B cell (primary cell): ENCODE data around the gene HK3. TPM values are rescaled to one million over a fixed set of nuclear protein-coding genes. Genes with fewer than 3 reads are reported as not detected.

ENCODE experiments used
- ATAC-seq: fragments of 200-7000 bp; cut with Tn5 transposase; one replicate; pipeline ENCODE4 v1.10.0; 2021; ENCODE audit warnings: low read depth, mild to moderate bottlenecking, moderate number of reproducible peaks, moderate library complexity
- CTCF ChIA-PET: fragments of 350-600 bp; sonication (Branson Sonifier 250); formaldehyde crosslinking; loops from one replicate; lab custom pipeline; 2021; ENCODE audit warnings: antibody characterized with exemption, inconsistent platforms; lab: Charles Lee
- POLR2A ChIA-PET: fragments of 350-600 bp; sonication (Branson Sonifier 250); formaldehyde crosslinking; loops from one replicate; lab custom pipeline; 2021; ENCODE audit warnings: antibody characterized with exemption; lab: Charles Lee
- DNase-seq: peaks from one replicate; pipeline ENCODE4 v3.0.0; 2013
- H2AFZ ChIP-seq: 2 replicates; pipeline ENCODE4 v1.6.1; 2012; ENCODE audit warnings: mild to moderate bottlenecking, low read depth, low read length; ENCODE audit not compliant: insufficient read depth, poor library complexity, severe bottlenecking
- H3K27ac ChIP-seq, 2 donors: 1 replicate in 1 of 2; 2 replicates in 1 of 2; pipeline ENCODE4 v1.5.1; 2012 to 2013; ENCODE audit warnings: low read length in 2 of 2, mild to moderate bottlenecking in 2 of 2, moderate library complexity in 1 of 2
- H3K27me3 ChIP-seq, 4 experiments: fragments of 200-600 bp in 1 of 4; sonication (generic) in 1 of 4; replicated peaks in 1 of 4; 1 replicate in 2 of 4; 2 replicates in 2 of 4; pipeline versions ENCODE4 v1.6.1 to v1.7.0; 2013 to 2016; ENCODE audit warnings: low read length in 3 of 4, mild to moderate bottlenecking in 2 of 4, mixed read lengths in 1 of 4, moderate library complexity in 1 of 4; ENCODE audit not compliant: insufficient read depth in 4 of 4, control insufficient read depth in 3 of 4; ENCODE audit errors: control extremely low read depth in 1 of 4
- H3K36me3 ChIP-seq, 2 experiments: replicated peaks in 1 of 2; 1 replicate in 1 of 2; 2 replicates in 1 of 2; pipeline versions ENCODE4 v1.6.1 to v1.7.1; 2013; ENCODE audit warnings: low read length in 1 of 2; ENCODE audit not compliant: insufficient read depth in 2 of 2, control insufficient read depth in 1 of 2; ENCODE audit errors: control extremely low read depth in 1 of 2, extremely low read depth in 1 of 2
- H3K4me1 ChIP-seq, 2 donors: fragments of 200-600 bp in 1 of 2; sonication (generic) in 1 of 2; 1 replicate in 1 of 2; 2 replicates in 1 of 2; pipeline versions ENCODE4 v1.5.1 to v1.6.1; 2013 to 2017; ENCODE audit warnings: low read length in 2 of 2; ENCODE audit not compliant: control insufficient read depth in 2 of 2, insufficient read depth in 2 of 2
- H3K4me2 ChIP-seq: replicated peaks from 2 replicates; pipeline ENCODE3; 2012; ENCODE audit warnings: mild to moderate bottlenecking, low read depth, low read length; ENCODE audit not compliant: poor library complexity, severe bottlenecking
- H3K4me3 ChIP-seq, 5 experiments: fragments of 200-600 bp in 1 of 5; sonication (generic) in 1 of 5; 1 replicate in 3 of 5; 2 replicates in 2 of 5; pipeline versions ENCODE4 v1.5.1 to v1.7.0; 2011 to 2016; ENCODE audit warnings: low read length in 4 of 5, mild to moderate bottlenecking in 4 of 5, low read depth in 2 of 5, control low read depth in 1 of 5, moderate library complexity in 1 of 5; ENCODE audit not compliant: insufficient read depth in 1 of 5; ENCODE audit errors: control extremely low read depth in 1 of 5, extremely low read depth in 1 of 5
- H3K79me2 ChIP-seq: fragments of 200-600 bp; sonication (generic); one replicate; pipeline ENCODE4 v1.6.0; 2016; ENCODE audit warnings: low read length; ENCODE audit not compliant: control insufficient read depth, insufficient read depth
- H3K9ac ChIP-seq: fragments of 200-600 bp; sonication (generic); 2 replicates; pipeline ENCODE4 v1.6.1; 2017; ENCODE audit warnings: mild to moderate bottlenecking, low read length, moderate library complexity
- H3K9me3 ChIP-seq, 3 donors: one replicate each; pipeline versions ENCODE4 v1.6.1 to v1.7.1; 2013; ENCODE audit warnings: low read length in 2 of 3; ENCODE audit not compliant: control insufficient read depth in 2 of 3, insufficient read depth in 1 of 3; ENCODE audit errors: control extremely low read depth in 1 of 3
- H4K20me1 ChIP-seq: 2 replicates; pipeline ENCODE4 v1.6.0; 2012; ENCODE audit warnings: mild to moderate bottlenecking, low read length; ENCODE audit not compliant: insufficient read depth, control insufficient read depth, poor library complexity, severe bottlenecking
- H3K27ac Mint-ChIP-seq: one replicate; pipeline ENCODE4 v1.8.0; 2021; ENCODE audit warnings: mixed read lengths
- H3K27me3 Mint-ChIP-seq: one replicate; pipeline ENCODE4 v1.8.0; 2021; ENCODE audit warnings: mixed read lengths
- H3K4me1 Mint-ChIP-seq: one replicate; pipeline ENCODE4 v1.8.0; 2021; ENCODE audit warnings: mixed read lengths
- H3K4me3 Mint-ChIP-seq: one replicate; pipeline ENCODE4 v1.8.0; 2021; ENCODE audit warnings: mixed read lengths
- H3K9me3 Mint-ChIP-seq: one replicate; pipeline ENCODE4 v1.8.0; 2022; ENCODE audit warnings: mixed read lengths; ENCODE audit not compliant: insufficient read depth
- EZH2 ChIP-seq: IDR thresholded peaks from 2 replicates; pipeline ENCODE4 v1.6.1; 2012; ENCODE audit warnings: borderline replicate concordance, low read depth, mild to moderate bottlenecking, moderate library complexity, low read length; ENCODE audit not compliant: insufficient read depth, poor library complexity, severe bottlenecking
- WGBS: methylation state at CpG from one replicate; pipeline ENCODE4 v1.1.5; 2013; ENCODE audit warnings: missing lambda C conversion rate; ENCODE audit not compliant: insufficient coverage; 5-methylcytosine and 5-hydroxymethylcytosine counted together
- intact Hi-C: fragments of 100-400 bp; cut with micrococcal nuclease; formaldehyde crosslinking; loops from one replicate; pipeline ENCODE4 v1.10.0; 2022
- polyA plus RNA-seq: library from polyadenylated mRNA; depleted of rRNA; stranded (reverse); fragments of >200 nt; gene quantifications from 2 replicates; pipeline ENCODE4 v1.2.3, GENCODE V29; 2012
- total RNA-seq, 2 donors: library from RNA; stranded (reverse); fragments of 120-200 nt in 1 of 2; gene quantifications; 1 replicate in 1 of 2; 2 replicates in 1 of 2; pipeline versions ENCODE4 v1.2.3 to v1.2.4, GENCODE V29; 2013 to 2022
- TF ChIP-seq, protein P1 (sequence below): fragments of 200-600 bp; IDR thresholded peaks from one replicate; pipeline ENCODE4 v1.8.0; 2022; ENCODE audit warnings: antibody characterized with exemption, mild to moderate bottlenecking

The HK3 gene
- total and polyA plus RNA-seq, 2 donors (not counting 1 experiment from before 2014, with no cell fraction given): 0.30 to 5.0 TPM

DNA sequence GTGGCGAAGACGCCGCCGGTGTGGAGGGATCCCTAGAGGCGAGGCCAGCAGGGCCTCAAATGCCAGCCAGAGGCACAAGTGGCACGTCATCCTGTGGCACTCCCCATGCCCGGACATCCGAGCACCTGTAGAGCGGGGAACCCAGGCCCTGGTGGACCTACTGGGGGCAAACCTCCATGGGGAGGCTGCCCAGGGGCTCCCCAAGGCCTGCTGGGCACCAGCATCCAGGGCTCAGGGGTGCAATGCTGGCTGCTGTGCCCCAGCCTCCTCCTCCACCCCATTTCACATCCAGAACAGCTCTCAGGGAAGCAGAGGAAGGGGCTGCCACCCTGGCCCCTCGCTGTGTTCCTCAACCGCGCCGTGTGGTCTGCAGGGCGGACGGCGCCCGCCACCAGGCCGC is 43.5 kb downstream of the HK3 start:
- TF ChIP-seq, protein P1, sequence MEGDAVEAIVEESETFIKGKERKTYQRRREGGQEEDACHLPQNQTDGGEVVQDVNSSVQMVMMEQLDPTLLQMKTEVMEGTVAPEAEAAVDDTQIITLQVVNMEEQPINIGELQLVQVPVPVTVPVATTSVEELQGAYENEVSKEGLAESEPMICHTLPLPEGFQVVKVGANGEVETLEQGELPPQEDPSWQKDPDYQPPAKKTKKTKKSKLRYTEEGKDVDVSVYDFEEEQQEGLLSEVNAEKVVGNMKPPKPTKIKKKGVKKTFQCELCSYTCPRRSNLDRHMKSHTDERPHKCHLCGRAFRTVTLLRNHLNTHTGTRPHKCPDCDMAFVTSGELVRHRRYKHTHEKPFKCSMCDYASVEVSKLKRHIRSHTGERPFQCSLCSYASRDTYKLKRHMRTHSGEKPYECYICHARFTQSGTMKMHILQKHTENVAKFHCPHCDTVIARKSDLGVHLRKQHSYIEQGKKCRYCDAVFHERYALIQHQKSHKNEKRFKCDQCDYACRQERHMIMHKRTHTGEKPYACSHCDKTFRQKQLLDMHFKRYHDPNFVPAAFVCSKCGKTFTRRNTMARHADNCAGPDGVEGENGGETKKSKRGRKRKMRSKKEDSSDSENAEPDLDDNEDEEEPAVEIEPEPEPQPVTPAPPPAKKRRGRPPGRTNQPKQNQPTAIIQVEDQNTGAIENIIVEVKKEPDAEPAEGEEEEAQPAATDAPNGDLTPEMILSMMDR: no peak
- no peak for TF ChIP-seq EZH2

GRCh38 chr5:176854164-176854563 is 45.0 kb downstream of the HK3 start:
- TF ChIP-seq, protein P1: no peak
- TF ChIP-seq EZH2: no peak
- Histone ChIP-seq H3K4me1 (no peaks in the 10 kb centered on the region), H2AFZ (no peak overlapping the region), H3K4me2 (no peak overlapping the region), H3K9me3 (peaks cover 0 to 6% (median 0%) of the 10 kb centered on the region in 3 donors), H3K9ac (no peak overlapping the region), H3K4me3 (no peak overlapping the region), H3K36me3 (no peaks in the 10 kb centered on the region), H3K27ac (no peak overlapping the region), H4K20me1 (no peaks in the 10 kb centered on the region), H3K79me2 (no peaks in the 10 kb centered on the region), H3K27me3 (no peaks in the 10 kb centered on the region)
- peaks cover 30% of the 10 kb centered on the region for H3K27me3 Mint-ChIP-seq
- ATAC-seq (no peak), DNase-seq (no peak)
- no peaks in the 10 kb centered on the region for H3K9me3 Mint-ChIP-seq
- intact Hi-C loops: no loop called here
- H3K27ac Mint-ChIP-seq: no peak overlapping the region
- ChIA-PET POLR2A (no interaction called here), CTCF (no interaction called here)
- H3K4me3 Mint-ChIP-seq: no peak overlapping the region
- WGBS: 66% methylated on average over 5 of the region's 8 CpGs
- H3K4me1 Mint-ChIP-seq: no peaks in the 10 kb centered on the region

More for the DNA sequence above, 43.5 kb downstream of the HK3 start:
- Histone ChIP-seq H3K79me2 (no peaks in the 10 kb centered on the region), H4K20me1 (no peaks in the 10 kb centered on the region), H3K27ac (no peak overlapping the region), H3K4me3 (no peak overlapping the region), H3K4me1 (no peaks in the 10 kb centered on the region), H3K9ac (no peak overlapping the region), H3K36me3 (no peaks in the 10 kb centered on the region), H3K27me3 (peaks cover 0 to under 1% (median 0%) of the 10 kb centered on the region in 4 experiments), H3K4me2 (no peak overlapping the region), H3K9me3 (peaks cover 0 to 3% (median 0%) of the 10 kb centered on the region in 3 donors), H2AFZ (no peak overlapping the region)
- H3K27me3 Mint-ChIP-seq: peaks cover 26% of the 10 kb centered on the region
- H3K4me3 Mint-ChIP-seq: no peak overlapping the region
- H3K9me3 Mint-ChIP-seq: no peaks in the 10 kb centered on the region
- DNase-seq (no peak), ATAC-seq (no peak)
- POLR2A ChIA-PET: interaction anchor here (0.7 kb wide), 1 partner anchor 130 kb away, joined by 5 read pairs; no protein-coding TSS in a partner anchor
- 92% methylated on average over 17 of the region's 18 CpGs for WGBS
- intact Hi-C loops: no loop called here
- no peaks in the 10 kb centered on the region for H3K4me1 Mint-ChIP-seq
- H3K27ac Mint-ChIP-seq: no peak overlapping the region
- CTCF ChIA-PET: no interaction called here
